Panc1 (cell line): ENCODE results near the gene SH3BGRL2.

Experiments
- POLR2AphosphoS5 ChIP-seq: IDR thresholded peaks from 2 replicates; pipeline ENCODE4 v1.6.1; 2012; ENCODE audit warnings: mild to moderate bottlenecking, low read depth, low read length, moderate library complexity
- TCF7L2 ChIP-seq: IDR thresholded peaks from 2 replicates; pipeline ENCODE4 v1.6.1; 2011; ENCODE audit warnings: mild to moderate bottlenecking, low read depth, low read length, inconsistent platforms
- TF ChIP-seq, protein P1 (sequence below): fragments of 450-650 bp; IDR thresholded peaks from 2 replicates; pipeline ENCODE4 v1.5.1; 2017; ENCODE audit warnings: mild to moderate bottlenecking

DNA sequence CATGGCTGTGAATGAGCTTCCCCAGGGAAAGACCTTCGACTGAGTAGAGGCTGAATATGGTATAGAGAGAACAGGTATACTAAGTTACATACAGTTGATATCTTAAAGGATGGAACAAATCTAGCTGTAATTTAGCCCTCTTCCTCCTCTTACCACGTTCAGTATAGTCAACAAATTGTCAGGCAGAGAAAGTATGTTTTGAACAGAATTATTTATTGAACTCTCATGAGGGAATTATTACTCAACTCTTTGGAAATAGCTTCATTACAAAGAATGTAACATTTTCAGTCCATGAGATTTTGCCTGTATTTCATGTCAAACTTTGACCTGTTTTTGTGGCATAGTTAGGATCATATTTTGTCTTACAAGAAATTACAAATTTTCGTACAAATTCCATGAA, 63.0 kb downstream of the SH3BGRL2 start:
- TF ChIP-seq, protein P1, sequence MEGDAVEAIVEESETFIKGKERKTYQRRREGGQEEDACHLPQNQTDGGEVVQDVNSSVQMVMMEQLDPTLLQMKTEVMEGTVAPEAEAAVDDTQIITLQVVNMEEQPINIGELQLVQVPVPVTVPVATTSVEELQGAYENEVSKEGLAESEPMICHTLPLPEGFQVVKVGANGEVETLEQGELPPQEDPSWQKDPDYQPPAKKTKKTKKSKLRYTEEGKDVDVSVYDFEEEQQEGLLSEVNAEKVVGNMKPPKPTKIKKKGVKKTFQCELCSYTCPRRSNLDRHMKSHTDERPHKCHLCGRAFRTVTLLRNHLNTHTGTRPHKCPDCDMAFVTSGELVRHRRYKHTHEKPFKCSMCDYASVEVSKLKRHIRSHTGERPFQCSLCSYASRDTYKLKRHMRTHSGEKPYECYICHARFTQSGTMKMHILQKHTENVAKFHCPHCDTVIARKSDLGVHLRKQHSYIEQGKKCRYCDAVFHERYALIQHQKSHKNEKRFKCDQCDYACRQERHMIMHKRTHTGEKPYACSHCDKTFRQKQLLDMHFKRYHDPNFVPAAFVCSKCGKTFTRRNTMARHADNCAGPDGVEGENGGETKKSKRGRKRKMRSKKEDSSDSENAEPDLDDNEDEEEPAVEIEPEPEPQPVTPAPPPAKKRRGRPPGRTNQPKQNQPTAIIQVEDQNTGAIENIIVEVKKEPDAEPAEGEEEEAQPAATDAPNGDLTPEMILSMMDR = no peak
- TF ChIP-seq POLR2AphosphoS5 (no peak), TCF7L2 (no peak)
